Inflammatory macrophage treated with lipopolysaccharide for 4 hours (primary cell): ENCODE results near the gene CCDC69.
A peak's percentile ranks its signal among the peaks of the same experiment; 100 is the strongest.
"Not testable (repeated sequence)": the region's sequence is repeated elsewhere in the genome, so short reads cannot be mapped to it uniquely, and the experiment has no call there.

Source experiments
- DNase-seq: peaks from one replicate; pipeline ENCODE4 v3.0.0-alpha.2; 2020

Gene CCDC69, protein sequence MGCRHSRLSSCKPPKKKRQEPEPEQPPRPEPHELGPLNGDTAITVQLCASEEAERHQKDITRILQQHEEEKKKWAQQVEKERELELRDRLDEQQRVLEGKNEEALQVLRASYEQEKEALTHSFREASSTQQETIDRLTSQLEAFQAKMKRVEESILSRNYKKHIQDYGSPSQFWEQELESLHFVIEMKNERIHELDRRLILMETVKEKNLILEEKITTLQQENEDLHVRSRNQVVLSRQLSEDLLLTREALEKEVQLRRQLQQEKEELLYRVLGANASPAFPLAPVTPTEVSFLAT

DNA sequence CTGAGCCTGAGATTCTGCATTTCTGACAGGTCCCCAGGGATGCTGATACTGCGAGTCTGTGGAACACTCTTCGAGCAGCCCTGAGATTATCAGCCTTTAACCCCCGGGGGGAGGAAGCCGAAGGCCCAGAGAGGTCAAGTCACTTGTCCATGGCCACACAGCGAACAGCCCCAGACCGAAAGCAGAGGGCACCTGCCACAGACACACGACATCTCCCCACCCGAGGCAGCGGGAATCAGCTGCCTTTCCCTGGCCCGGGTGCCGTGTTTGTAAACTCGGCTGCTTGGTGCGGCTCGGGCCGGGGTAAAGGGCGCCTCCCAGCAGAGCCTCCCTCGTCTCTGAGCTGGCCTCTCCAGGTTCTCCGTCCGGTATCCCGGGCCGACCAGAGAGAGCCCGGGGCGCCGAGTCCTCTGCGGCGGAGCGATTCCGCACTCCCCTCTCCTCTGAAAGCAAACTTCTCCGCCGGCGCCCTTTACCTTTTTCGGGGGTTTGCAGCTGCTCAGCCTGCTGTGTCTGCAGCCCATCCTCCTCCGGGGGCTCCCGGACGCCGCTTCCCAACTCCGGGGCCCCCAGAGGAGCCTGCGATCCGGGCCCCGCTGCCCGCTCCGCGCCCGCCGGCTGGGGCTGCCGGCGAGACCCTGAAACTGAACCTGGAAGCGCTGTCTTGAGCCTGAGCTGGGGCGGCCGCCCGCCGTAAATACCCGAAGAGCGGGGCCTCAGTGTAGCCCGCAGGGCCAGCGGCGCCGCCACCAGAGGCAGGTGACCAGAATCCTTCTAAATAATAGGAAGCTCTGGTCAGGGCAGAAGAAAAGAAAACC is at the start of gene CCDC69:
Gene CCDC69, minus strand, starts transcription at position 646 of the 818 bp plus-strand sequence. Its CDS starts 122 bp downstream, at position 524.
- peak; percentile 68 for DNase-seq

DNA sequence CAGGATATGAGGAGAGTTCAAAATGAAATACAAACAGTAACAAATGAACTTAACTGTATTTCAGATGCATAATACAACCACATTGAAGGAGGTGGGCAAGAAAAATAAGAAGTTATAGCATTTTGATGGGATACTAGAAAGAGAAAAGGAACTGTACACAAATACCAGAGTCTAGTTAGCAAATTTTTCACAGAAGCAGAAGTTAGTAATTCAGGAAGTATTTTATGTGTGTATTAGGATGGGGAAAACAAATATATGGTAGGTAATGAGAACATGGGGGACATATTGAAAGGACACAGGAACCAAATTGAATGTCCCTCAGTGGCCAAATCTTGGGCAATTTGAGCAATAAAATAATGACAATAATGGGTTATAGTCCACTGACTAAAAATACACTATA is 47.4 kb upstream of the CCDC69 start:
- peak; percentile 60 for DNase-seq

DNA sequence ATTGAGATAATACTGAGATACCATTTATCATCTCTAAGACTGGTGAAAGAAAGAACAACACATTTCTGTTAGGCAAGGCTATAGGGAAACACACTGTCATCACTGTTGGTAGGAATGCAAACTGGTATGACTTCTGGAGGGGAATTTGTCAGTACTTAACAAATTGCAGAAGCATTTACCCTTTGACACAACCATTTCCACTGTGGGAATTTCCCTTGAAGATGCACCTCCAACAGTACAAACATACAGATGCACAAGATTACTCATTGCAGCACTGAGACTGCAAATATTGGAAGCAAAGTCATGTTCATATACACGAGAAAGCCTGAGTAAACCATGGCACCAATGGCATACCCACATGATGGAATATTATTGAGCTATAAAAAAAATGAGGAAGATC is 46.7 kb upstream of the CCDC69 start:
- peak; percentile 97 for DNase-seq

DNA sequence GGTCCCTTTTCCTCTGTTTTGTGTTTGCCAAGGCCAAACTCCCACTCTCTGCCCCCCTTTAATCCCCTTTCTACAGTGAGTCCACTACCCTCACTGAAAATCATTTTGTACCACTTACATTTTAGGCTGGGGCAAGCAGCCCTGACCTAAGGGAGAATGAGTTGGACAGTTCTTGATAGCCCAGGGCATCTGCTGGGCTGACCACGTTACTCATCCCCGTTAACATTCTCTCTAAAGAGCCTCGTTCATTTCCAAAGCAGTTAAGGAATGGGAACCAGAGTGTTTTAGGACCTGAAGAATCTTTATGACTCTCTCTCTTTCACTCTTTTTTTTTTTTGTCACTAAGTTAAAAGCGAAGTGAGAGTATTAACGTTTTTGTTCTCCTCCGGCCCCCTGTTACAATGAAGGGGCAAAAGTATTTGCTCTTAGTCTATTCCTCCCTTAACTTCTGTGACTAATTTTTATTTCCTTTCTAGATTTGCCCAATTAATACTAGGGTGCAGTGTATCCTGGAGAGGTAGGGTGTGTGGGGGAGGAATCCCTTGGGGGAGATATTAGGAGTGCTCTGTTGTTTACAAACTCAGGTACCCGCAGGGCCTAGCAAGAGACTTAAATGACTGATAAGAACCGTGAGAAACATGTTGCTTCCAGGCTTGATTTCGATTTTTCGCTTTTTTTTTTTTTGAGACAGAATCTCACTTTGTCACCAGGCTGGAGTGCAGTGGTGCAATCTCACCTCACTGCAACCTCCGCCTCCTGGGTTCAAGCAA is 43.8 kb upstream of the CCDC69 start:
- DNase-seq, result no peak

DNA sequence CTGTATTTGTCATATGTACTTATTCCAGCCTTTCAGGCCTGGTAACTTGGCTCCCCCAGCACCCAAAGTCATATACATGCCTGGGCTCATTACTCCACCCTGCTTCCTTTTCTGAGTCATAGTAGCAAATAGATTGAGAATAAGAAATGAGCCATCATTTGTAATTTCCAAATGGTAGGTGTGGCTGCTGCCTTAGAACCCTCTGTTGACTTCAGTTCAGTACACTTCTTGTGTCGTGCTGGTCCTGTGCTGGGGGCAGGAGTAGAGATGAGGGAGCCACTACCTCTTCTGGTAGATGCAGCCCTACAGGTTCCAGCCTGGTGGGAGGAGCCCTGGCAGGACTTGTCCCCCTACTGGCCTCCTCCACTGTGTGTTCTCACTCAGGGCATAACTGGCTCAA is 40.2 kb upstream of the CCDC69 start:
- DNase-seq, result peak; percentile 91

DNA sequence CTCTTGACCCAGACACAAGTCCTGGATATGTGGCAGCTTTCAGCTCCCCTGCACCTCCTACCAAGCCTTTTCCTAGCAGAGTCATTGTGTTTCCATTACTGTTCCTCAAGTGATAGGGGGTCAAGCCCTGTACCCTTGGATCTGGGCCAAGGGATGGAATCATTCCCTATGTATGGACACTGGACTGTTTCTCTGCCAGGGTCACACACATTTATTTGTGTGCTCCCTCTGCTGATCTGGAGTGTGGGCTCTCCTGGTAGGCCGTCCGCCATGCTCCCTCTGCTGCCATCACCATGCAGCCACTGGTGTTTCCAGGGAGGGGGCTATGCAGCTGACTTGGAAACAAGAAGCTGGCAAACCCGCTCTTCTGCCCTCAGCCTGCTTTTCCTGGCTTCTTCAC is 38.6 kb upstream of the CCDC69 start:
- no peak for DNase-seq

DNA sequence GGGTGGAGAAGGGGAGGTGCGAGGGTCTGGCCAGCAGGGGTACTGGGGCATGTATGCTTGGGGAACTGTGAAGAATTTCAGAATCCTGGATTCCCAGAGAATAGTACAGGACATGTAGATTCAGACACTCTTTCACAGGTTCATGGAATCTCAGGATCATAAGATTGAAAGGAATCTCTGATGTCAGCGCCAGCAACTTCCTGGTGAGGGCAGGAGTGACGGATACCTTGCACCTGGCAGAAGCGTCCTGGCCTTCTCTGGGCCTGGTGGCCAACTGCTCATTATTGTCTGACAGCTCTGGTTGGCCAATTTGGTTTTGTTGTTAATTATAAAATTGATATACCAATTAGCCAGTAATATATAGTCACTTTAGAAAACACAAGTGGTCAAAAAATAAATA is 36.0 kb upstream of the CCDC69 start:
- DNase-seq, result no peak

DNA sequence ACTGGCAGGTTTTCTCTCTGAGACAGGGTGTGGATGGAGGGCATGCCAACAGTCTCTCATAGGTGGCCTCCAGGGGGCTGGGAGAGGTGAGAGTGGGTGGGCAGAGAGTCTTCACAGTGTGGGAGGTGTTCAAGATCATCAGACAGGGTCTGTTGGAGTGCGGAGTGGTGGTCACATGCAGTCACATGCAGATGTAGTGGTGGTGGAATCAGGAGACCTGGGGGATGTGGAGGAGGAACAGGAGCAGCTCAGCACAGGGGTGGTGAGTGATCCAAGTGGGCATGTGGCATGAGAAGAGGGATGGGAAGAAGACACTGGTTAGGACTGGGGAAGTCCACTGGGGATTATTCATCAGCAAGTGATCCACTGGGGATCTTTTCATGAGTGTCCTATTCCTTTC is 34.9 kb upstream of the CCDC69 start:
- peak; percentile 84 for DNase-seq

DNA sequence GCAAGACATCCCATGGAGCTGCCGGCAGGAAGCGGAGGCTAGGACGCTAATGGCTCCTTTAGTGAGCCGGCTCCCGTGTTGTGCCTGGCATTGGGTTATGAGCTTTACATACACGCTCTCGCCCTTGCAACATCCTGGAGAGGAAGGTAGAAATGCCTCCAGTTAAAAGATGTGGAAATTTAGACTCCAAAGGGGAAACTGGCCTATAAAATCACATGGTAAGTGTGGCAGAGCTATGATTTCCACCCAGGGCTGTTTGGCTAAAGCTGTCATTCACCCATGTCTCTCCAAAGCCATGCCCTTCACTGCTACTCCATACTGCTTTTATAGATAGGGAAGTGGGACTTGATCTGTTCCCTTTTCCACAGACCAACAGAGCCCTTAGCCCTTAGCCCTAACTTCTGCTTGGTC is 34.3 kb upstream of the CCDC69 start:
- DNase-seq, result peak; percentile 94

DNA sequence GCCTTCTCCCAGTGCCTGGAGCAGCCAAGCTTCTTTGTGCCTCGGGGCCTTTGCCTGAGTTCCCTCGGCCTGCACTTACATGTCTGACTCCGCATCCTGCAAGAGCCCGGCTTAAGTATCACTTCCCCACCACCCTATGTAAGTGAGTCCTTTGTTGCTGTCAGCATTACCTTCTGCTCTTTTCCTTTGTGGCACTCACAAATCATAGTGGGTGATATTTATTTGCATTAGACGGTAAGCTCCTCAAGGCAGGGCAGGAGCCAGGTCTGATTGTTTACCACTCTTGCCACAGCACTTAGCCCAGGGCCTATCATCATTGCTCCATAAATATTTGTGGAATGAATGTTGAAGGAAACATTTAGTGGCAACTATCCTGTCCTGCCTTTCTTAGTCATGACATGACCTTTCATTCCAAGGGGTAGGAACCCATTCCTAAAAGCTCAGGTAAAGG is 33.9 kb upstream of the CCDC69 start:
- peak; percentile 86 for DNase-seq

DNA sequence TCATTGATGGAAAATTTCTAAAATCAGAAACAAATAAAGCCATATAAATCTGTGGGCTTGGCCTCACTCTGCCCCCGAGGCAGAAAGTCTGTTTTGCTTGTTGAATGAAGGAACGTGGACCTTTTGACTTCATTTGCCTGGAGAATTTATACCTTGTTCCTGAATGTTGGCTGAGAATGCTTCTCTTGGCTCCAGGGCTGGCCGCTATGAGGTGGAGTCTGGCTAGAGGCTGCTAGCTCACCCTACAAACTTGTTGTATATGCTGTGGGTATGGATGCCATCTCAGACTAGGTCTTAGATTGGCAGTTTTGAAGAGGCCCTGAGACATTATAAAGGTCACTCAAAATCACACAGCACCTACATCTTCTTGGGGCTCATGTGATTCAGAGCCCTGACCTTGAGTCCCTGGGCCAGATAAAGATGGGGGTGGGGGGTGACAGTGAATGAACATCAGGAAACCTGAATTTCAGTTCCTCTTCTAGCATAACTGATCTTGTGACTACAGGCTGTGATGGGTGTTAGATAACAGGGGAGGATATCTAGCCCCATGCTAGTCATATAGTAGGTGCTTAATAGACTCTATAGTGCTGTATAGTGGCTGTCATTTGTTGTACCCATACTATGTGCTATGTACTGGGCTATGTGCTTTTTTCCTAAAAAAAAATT is 31.9 kb upstream of the CCDC69 start:
- DNase-seq, result peak; percentile 85

DNA sequence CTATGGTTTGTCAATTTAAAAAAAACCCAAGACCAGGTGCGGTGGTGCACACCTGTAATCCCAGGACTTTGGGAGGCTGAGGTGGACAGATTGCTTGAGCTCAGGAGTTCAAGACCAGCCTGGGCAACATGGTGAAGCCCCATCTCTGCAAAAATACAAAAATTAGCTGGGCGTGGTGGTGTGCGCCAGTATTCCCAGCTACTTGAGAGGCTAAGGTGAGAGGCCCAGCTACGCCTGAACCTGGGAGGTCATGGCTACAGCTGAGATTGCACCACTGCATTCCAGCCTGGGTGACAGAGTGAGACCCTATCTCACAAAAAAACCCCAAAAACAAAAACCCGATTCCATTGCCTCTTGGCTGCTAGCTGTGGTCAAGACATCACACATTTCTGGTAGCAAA is 31.1 kb upstream of the CCDC69 start:
- not testable (repeated sequence) for DNase-seq

DNA sequence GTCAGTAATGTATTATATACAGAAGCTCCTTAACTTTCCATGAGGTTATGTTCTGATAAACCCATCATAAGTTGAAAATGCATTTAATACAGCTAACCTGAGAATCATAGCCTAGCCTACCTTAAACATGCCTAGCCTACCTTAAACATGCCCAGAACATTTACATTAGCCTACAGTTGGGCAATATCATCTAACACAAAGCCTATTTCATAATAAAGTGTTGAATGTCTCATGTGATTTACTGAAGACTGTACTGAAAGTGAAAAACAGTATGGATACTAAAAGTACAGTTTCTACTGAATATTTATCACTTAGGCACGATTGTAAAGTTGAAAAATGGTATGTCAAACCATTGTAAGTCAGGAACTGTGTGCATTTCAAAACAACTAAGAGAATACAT is 30.7 kb upstream of the CCDC69 start:
- peak; percentile 79 for DNase-seq

DNA sequence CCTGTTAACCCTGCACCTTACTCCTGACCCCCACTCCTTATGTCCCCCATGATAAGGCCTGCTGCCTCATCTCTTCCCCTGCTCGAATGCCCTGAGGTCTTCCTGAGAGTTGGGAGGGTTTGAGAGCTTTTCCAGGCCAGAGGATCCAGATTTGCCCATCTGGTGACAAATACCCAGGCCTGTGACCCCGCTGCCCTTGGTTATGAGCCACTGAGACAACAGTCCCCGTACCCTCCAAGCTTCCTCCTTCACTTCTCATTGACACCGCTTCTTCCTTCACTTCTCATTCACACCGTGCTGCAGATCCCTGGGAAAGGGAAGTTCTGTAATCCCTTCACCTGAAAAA is 29.7 kb upstream of the CCDC69 start:
- DNase-seq, result peak; percentile 36

DNA sequence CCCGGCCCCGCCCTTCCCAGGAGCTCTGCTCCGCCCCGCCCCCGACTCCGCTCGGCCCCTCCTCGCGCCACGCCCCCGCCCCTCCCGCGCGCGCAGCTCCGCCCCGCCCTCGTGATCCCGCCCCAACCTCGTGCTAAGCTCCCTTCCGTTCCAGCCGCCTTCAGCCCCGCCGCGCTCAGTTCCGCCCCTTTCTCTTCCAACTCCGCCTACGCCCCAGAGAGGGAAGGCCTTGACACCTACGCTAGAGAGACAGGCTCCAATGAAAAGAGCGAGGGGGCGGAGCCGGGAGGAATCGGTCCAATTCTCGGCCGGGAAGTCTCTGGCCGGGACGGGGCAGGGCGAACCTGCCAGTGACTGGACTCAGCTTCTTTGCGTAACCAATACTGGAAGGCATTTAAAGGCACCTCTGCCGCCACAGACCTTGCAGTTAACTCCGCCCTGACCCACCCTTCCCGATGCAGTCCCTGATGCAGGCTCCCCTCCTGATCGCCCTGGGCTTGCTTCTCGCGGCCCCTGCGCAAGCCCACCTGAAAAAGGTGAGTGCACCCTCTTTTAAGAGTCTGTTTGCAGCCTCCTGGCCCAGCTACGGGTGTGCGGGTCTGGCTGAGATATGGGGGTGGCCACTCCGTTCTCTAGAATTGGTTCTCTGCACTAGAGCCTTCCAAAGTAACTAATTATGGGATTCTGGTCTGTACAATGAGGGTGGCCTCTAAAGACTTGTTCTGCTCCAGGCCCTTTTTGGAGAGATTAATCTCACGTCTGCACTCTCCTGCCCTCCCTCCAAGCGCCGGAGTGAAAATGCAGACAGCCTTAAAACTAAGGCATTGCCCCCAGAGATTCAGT is 29.1 kb upstream of the CCDC69 start, which contains the start of gene GM2A:
Gene GM2A, plus strand, starts transcription at position 424 of the 843 bp plus-strand sequence. Its CDS starts 32 bp downstream, at position 456.
- DNase-seq, result peak; percentile 100

DNA sequence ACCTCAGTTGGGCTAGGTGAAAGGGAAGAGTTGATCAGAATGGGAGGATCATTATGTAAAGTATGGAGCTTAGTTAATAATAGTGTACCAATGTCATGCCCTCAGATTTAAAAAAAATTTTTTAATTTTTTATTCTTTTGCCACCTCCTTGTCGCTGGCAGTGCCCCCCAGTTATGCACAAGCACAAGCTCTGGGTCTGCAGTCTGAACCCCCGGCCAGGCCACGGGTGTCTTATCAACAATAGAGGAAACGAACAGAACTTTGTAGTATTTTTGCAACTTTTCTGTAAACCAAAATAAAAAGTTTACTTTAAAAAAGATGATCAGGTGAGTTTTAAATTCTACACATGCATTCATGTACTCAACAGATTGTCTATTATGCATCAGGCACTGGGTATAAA is 27.7 kb upstream of the CCDC69 start:
- no peak for DNase-seq

DNA sequence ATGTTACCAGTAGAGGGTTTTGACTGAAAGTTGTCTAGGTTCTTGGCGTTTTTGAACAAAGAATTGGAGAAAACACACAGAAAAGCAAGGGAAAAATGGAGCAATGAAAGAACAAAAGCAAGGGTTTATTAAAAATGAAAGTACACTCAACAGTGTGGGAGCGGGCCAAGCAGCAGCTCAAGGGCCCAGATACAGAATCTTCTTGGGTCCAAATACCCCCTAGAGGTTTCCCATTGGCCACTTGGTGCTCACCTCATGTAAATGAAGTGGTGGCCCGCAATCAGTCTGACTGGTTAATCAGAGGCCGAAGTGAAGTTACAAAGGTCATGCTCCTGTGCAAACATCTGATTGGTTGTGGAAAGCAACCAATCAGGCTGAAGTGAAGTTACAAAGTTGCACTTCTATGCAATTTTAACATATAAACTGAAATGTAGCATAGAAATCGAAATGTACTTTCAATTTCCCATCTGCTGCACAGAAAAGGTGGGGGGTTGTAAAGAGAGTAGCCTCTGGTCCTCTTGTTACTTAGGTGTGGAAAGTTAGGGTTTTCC is 27.2 kb upstream of the CCDC69 start:
- no peak for DNase-seq

DNA sequence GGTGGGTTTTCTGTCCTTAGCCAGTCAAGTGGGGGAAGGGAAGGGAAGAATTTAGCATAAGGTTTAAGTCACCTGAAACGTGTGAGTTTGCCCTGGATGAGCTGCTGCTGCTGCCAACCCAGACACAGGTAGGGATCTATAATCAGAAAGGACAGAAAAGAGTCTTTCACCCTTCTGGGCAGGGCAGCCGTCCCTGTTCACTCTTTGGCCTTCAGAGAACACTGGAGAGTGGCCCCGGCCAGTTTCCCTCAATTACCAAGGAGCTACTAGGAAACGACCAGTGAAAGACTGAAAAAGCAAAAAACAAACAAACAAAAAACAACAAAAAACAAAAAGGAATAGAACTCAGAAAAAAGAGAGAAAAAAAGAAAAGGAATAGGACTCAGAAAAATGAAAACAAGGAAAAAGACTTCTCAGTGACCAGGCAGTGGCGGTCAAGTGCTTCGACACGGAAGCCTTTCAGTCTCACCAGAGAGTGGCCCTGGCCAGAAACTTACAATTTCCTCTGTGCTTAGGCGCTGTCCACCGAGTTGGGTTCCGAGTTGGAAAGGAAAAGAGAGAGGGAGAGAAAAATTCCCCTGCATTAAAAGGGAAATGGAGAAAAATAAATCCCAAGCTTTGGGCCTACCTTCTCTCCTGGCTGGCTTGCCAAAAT is 26.6 kb upstream of the CCDC69 start:
- no peak for DNase-seq

DNA sequence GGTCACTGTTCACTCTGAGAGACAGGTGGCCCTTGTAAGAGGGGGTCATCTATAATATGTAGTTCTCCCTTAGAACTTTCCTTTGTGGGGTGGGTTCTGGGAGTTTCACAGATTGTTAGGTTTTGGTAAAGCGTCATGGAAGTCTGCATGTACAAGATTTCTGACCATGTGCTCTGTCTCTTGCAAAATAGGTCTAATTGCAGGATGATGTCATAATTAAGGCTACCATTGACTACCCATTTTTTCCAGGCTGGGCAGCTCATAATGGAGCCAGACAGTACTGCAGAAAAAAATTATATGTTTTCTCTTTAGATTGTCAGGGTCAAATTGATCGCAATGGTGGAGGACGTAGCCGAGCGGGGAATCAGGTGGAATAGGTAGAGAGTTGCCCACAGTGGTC is 25.4 kb upstream of the CCDC69 start:
- peak; percentile 68 for DNase-seq

DNA sequence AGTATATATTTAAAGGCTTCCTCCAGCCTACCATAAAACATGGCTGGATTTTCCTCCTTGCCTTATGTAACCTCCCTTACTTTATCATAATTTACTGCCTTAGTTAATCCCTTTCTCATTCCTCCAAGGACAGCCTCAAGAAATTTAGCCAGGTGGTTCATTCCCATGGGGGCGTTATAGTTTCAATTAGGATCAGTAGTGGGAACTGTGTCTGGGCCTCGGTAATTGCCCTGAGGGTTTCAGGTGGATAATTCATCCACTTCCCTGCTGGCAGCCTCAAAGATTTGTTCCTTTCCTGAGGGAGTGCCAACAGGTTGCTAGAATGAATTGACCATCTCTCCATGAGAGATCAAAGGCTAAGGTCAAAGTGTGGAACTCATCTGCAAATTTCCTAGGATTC is 24.8 kb upstream of the CCDC69 start:
- no peak for DNase-seq

DNA sequence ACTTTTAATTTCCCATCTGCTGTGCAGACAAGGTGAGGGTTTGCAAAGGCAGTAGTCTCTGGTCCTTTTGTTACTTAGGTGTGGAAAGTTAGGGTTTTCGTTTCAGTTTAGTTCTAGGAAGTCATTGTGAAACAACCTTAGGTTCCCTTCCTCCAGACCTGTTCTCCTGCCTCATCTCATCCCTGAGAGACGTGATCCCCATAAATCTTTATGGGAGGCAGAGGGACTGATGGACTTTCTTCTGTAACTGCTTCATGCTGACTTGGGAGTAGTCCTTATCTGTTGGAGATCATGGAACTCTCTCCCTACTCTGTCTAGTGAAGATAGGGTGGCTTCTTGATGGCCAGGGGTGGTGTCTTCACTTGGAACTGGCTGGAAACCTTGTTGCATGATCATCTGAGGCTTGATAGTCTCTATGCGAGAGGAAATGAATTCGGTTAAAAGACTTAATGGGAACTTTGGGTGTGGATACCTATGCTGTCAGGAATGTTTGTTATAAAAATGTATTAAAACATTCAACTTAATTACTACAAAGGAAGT is 21.9 kb upstream of the CCDC69 start:
- DNase-seq, result no peak
